PFSK-1 (cell line): ENCODE results near the gene DISP3.

ENCODE experiments used
- POLR2AphosphoS5 ChIP-seq: IDR thresholded peaks from 2 replicates; pipeline ENCODE4 v1.6.1; 2012; ENCODE audit warnings: low read depth, mild to moderate bottlenecking, control low read depth, low read length, moderate library complexity
- SIN3A ChIP-seq: IDR thresholded peaks from 2 replicates; pipeline ENCODE4 v1.6.1; 2012; ENCODE audit warnings: mild to moderate bottlenecking, low read length, moderate library complexity, borderline replicate concordance; ENCODE audit not compliant: insufficient read depth

DNA sequence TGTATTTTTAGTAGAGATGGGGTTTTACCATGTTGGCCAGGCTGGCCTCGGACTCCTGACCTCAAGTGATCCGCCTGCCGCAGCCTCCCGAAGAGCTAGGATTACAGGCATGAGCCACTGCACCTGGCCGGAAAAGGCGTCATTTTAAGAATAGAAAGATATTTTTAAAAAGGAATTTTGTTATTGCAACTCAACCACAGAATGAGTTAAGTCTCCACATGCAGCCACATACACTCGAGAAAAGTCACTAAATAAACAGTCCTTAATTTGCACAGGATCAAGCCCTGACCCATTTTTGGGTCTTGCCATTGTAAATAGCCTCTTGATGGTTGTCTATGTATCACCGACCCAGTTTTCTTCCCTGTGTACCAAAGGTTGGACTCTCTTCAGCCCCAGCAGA, 89.7 kb downstream of the DISP3 start:
- TF ChIP-seq POLR2AphosphoS5 (no peak), SIN3A (no peak)
